H1 (cell line): ENCODE data around the gene CPLANE2.
"Not testable (repeated sequence)": the region's sequence is repeated elsewhere in the genome, so short reads cannot be mapped to it uniquely, and the experiment has no call there.

ENCODE experiments used
- CHD2 ChIP-seq: IDR thresholded peaks from 2 replicates; pipeline ENCODE4 v1.6.1; 2012; ENCODE audit warnings: low read length, improper control_type of control experiment
- EZH2 ChIP-seq: fragments of 200-600 bp; sonication (generic); IDR thresholded peaks from 2 replicates; pipeline ENCODE4 v1.7.1; 2012; ENCODE audit warnings: low read depth, mild to moderate bottlenecking, moderate library complexity, low read length, inconsistent platforms; ENCODE audit not compliant: severe bottlenecking
- GABPA ChIP-seq: IDR thresholded peaks from 2 replicates; pipeline ENCODE4 v1.6.1; 2011; ENCODE audit warnings: mild to moderate bottlenecking, low read length, moderate library complexity, borderline replicate concordance; ENCODE audit not compliant: insufficient read depth
- POLR2A ChIP-seq, 2 experiments: IDR thresholded peaks; 1 replicate in 1 of 2; 2 replicates in 1 of 2; pipeline ENCODE4 v1.6.1; 2011; ENCODE audit warnings: low read depth in 2 of 2, low read length in 2 of 2, mild to moderate bottlenecking in 2 of 2; ENCODE audit errors: control extremely low read depth in 1 of 2
- SIX5 ChIP-seq: IDR thresholded peaks from 2 replicates; pipeline ENCODE4 v1.6.1; 2011; ENCODE audit warnings: mild to moderate bottlenecking, low read depth, low read length
- TEAD4 ChIP-seq: IDR thresholded peaks from 2 replicates; pipeline ENCODE4 v1.6.1; 2012; ENCODE audit warnings: low read depth, low read length, inconsistent platforms, mixed read lengths
- YY1 ChIP-seq: IDR thresholded peaks from 2 replicates; pipeline ENCODE4 v1.6.1; 2011; ENCODE audit warnings: low read depth, mild to moderate bottlenecking, low read length
- TF ChIP-seq, protein P1 (sequence below), 3 experiments: IDR thresholded peaks; 1 replicate in 2 of 3; 2 replicates in 1 of 3; pipeline versions ENCODE4 v1.5.1 to v1.6.1; 2011; ENCODE audit warnings: low read length in 3 of 3, mild to moderate bottlenecking in 3 of 3, inconsistent platforms in 2 of 3, low read depth in 1 of 3, moderate library complexity in 1 of 3; ENCODE audit not compliant: insufficient read depth in 1 of 3; ENCODE audit errors: control extremely low read depth in 1 of 3
- TF ChIP-seq, protein P2 (sequence below): IDR thresholded peaks from 2 replicates; pipeline ENCODE4 v1.6.1; 2012; ENCODE audit warnings: inconsistent platforms

DNA sequence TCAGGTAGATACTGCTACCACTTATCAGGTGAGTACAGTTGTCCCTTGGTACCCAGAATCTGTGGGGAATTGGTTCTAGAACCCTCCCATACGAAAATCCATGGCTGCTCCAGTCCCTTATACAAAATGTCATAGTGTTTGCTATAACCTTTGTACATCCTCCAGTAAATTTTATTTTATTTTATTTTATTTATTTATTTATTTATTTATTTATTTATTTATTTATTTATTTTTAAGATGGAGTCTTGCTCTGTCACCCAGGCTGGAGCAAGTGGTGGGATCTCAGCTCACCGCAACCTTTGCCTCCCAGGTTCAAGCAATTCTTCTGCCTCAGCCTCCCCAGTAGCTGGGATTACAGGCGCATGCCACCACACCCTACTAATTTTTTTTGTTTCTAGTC lies 23.4 kb downstream of the CPLANE2 start:
- not testable (repeated sequence) for TF ChIP-seq GABPA; CHD2; SIX5; YY1; EZH2; TEAD4; POLR2A (IDR thresholded peaks at IDR 0.05; ENCODE audit: control extremely low read depth in 1 of 2, low read depth in 2 of 2, low read length in 2 of 2)
- TF ChIP-seq, protein P1, sequence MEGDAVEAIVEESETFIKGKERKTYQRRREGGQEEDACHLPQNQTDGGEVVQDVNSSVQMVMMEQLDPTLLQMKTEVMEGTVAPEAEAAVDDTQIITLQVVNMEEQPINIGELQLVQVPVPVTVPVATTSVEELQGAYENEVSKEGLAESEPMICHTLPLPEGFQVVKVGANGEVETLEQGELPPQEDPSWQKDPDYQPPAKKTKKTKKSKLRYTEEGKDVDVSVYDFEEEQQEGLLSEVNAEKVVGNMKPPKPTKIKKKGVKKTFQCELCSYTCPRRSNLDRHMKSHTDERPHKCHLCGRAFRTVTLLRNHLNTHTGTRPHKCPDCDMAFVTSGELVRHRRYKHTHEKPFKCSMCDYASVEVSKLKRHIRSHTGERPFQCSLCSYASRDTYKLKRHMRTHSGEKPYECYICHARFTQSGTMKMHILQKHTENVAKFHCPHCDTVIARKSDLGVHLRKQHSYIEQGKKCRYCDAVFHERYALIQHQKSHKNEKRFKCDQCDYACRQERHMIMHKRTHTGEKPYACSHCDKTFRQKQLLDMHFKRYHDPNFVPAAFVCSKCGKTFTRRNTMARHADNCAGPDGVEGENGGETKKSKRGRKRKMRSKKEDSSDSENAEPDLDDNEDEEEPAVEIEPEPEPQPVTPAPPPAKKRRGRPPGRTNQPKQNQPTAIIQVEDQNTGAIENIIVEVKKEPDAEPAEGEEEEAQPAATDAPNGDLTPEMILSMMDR (IDR thresholded peaks at IDR 0.05; ENCODE audit: control extremely low read depth in 1 of 3, insufficient read depth in 1 of 3, low read depth in 1 of 3, low read length in 3 of 3) = not testable (repeated sequence)
- TF ChIP-seq, protein P2, sequence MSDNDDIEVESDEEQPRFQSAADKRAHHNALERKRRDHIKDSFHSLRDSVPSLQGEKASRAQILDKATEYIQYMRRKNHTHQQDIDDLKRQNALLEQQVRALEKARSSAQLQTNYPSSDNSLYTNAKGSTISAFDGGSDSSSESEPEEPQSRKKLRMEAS = not testable (repeated sequence)
